GM19463 (cell line): Measurements from ENCODE around the gene CCDC74B.
"Not testable (repeated sequence)": the region's sequence is repeated elsewhere in the genome, so short reads cannot be mapped to it uniquely, and the experiment has no call there.

Experiments
- ATAC-seq: cut with Tn5 transposase; IDR thresholded peaks from one replicate; pipeline ENCODE4 v1.9.1; 2021; ENCODE audit warnings: mild to moderate bottlenecking, moderate library complexity; ENCODE audit not compliant: unreplicated experiment

The CCDC74B gene

DNA sequence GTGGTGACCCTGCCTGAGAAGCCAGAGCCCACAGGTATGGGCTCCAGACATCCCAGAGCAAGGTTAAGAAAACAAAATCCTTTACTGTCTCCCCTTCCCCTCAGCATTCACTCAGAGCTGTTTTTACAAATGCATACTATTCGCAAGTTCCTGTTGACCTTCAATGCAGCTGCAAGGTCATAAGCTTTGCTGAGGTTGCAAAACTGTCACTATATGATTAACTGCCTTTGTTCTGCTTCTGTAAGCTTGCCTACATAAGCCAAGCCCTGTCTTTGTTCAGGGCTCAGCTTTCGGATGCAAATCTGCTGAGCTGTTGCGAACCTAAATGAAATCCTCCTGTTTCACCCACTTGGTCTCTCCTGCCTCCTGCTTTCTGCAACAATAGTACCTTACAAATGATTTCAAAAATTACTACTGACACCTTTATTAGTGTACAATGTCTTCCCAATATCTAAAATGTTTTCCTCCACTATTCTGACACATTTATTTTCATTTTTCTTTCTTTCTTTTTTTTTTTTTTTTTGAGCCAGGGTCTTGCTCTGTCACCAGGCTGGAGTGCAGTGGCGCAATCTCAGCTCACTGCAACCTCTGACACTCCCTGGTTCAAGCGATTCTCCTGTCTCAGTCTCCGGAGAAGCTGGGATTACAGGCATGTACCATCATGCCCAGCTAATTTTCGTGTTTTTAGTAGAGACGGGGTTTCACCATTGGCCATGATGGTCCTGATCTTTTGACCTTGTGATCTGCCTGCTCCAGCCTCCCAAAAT is 42.1 kb downstream of the CCDC74B start:
- ATAC-seq, result not testable (repeated sequence)
